Omental fat pad (tissue), 4 donors: ENCODE measurements around the gene SHISA7. TPM values are rescaled to one million over a fixed set of nuclear protein-coding genes. Genes with fewer than 3 reads are reported as not detected.

ENCODE experiments used
- ATAC-seq: fragments of 150-250 bp; one replicate; pipeline ENCODE4 v1.9.1; 2016; ENCODE audit warnings: mild to moderate bottlenecking, moderate library complexity; ENCODE audit not compliant: low FRiP score
- DNase-seq: peaks from one replicate; pipeline ENCODE4 v3.0.0-alpha.2; 2019; ENCODE audit warnings: low spot score
- total RNA-seq, 4 donors: library from RNA; depleted of rRNA; stranded (reverse); fragments of >200 nt; gene quantifications; one replicate each; pipeline ENCODE4 v1.1.0, GENCODE V29; 2016
- TF ChIP-seq, protein P1 (sequence below), 3 donors: fragments of 450-650 bp; IDR thresholded peaks; one replicate each; pipeline ENCODE4 v1.5.1; 2016 to 2017; ENCODE audit warnings: antibody characterized with exemption in 3 of 3, mild to moderate bottlenecking in 3 of 3, moderate library complexity in 2 of 3

SHISA7 gene
- total RNA-seq, 4 donors from 2014 or later = not detected

- TF ChIP-seq, protein P1, sequence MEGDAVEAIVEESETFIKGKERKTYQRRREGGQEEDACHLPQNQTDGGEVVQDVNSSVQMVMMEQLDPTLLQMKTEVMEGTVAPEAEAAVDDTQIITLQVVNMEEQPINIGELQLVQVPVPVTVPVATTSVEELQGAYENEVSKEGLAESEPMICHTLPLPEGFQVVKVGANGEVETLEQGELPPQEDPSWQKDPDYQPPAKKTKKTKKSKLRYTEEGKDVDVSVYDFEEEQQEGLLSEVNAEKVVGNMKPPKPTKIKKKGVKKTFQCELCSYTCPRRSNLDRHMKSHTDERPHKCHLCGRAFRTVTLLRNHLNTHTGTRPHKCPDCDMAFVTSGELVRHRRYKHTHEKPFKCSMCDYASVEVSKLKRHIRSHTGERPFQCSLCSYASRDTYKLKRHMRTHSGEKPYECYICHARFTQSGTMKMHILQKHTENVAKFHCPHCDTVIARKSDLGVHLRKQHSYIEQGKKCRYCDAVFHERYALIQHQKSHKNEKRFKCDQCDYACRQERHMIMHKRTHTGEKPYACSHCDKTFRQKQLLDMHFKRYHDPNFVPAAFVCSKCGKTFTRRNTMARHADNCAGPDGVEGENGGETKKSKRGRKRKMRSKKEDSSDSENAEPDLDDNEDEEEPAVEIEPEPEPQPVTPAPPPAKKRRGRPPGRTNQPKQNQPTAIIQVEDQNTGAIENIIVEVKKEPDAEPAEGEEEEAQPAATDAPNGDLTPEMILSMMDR (IDR thresholded peaks at IDR 0.05) = no peak
- DNase-seq = no peak
- ATAC-seq = no peak
Observed at GRCh38 chr19:55457683-55458457, 14.8 kb upstream of the SHISA7 start.

- TF ChIP-seq, protein P1 (IDR thresholded peaks at IDR 0.05) = no peak
- DNase-seq = no peak
- no peak for ATAC-seq
Observed at GRCh38 chr19:55456347-55456746, 13.2 kb upstream of the SHISA7 start.

DNA sequence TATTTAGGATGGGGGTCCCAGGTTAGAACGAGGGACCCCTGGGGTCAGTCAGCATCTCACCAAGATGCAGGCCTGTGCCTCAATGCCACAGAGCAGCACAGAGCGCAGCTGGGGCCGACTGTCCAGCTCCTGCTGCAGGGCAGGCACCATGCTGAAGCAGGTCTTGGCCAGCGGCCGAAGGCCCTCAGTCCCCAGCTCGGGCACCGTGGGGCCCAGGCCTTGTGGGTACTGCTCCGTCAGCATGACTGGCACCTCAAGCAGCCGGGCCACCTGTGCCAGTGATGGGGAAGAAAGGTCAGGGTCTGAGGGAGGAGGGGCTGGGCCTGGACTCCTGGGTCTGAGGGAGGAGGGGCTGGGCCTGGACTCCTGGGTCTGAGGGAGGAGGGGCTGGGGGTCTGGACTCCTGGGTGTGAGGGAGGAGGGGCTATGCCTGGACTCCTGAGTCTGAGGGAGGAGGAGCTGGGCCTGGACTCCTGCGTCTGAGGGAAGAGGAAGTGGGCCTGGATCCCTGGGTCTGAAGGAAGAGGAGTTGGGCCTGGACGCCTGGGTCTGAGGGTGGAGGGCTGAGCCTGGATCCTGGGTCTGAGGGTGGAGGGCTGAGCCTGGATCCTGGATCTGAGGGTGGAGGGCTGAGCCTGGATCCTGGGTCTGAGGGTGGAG is 12.6 kb upstream of the SHISA7 start:
- ATAC-seq (no peak), DNase-seq (no peak)
- TF ChIP-seq, protein P1 (IDR thresholded peaks at IDR 0.05) = no peak

GRCh38 chr19:55454787-55455243 is 11.7 kb upstream of the SHISA7 start:
- TF ChIP-seq, protein P1 (IDR thresholded peaks at IDR 0.05) = no peak
- ATAC-seq (no peak), DNase-seq (no peak)

DNA sequence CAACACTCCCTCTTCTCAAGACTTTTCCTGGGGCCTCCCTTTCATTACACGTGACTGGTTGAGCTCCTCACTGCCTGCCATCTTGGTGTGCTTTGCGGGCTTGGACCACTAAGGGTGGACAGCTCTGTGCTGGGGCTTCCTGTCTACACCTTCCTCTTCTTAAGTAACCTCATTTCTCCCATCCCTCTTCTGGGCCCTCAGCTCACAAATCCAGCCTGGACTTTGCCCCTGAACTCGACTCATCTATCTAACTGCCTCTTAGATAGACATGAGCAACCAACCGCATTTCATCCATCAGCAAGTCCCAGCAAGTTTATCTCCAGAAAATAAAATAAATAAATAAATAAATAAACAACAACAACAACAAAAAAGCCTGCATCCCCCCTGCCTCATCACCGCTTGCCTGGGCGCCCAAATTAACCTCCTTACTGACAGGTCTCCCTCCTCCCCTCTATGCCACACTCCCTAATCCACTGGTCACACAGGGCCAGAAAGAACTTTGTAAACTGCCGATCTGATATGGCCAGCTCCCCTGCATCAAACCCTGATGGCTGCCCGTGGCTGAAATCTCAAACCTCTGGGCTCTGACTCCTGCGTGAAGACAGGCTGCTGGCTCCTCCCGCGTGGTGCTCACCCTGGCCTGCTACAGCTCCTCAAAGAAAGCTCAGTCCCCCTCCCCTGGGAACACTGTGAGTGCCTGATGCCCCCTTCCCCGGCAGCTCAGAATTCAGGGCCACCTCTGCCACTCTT is 10.6 kb upstream of the SHISA7 start:
- no peak for ATAC-seq
- no peak for DNase-seq
- TF ChIP-seq, protein P1 (IDR thresholded peaks at IDR 0.05) = no peak

- DNase-seq (no peak), ATAC-seq (peak; percentile 64)
- TF ChIP-seq, protein P1 (IDR thresholded peaks at IDR 0.05) = no peak
Observed at GRCh38 chr19:55452749-55453346, 9.7 kb upstream of the SHISA7 start.
